GM23338 (cell line): ENCODE data around the gene CGREF1. TPM values are rescaled to one million over a fixed set of nuclear protein-coding genes. Genes with fewer than 3 reads are reported as not detected.

Experiments
- ATAC-seq: fragments of 200-7000 bp; cut with Tn5 transposase; 3 replicates; pipeline ENCODE4 v1.9.1; 2020
- DNase-seq: peaks from one replicate; pipeline ENCODE4 v3.0.0-alpha.2; 2015; ENCODE audit warnings: low spot score
- H2AFZ ChIP-seq: fragments of 200-600 bp; sonication (generic); 2 replicates; pipeline ENCODE4 v1.8.0; 2016; ENCODE audit warnings: antibody characterized with exemption, mild to moderate bottlenecking, moderate library complexity
- H3F3A ChIP-seq: fragments of 200-600 bp; sonication (generic); replicated peaks from 2 replicates; pipeline ENCODE4 v1.8.0; 2017; ENCODE audit warnings: antibody characterized with exemption, mixed run types, low read depth
- H3K27ac ChIP-seq: fragments of 200-600 bp; sonication (generic); 2 replicates; pipeline ENCODE4 v1.6.1; 2016; ENCODE audit warnings: low read depth
- H3K27me3 ChIP-seq: fragments of 200-600 bp; sonication (generic); 2 replicates; pipeline ENCODE4 v1.8.0; 2016; ENCODE audit warnings: mild to moderate bottlenecking, mixed run types, moderate library complexity; ENCODE audit not compliant: insufficient read depth
- H3K36me3 ChIP-seq: fragments of 200-600 bp; sonication (generic); 2 replicates; pipeline ENCODE4 v1.8.0; 2016; ENCODE audit warnings: mild to moderate bottlenecking; ENCODE audit not compliant: insufficient read depth
- H3K4me1 ChIP-seq: fragments of 200-600 bp; sonication (generic); 2 replicates; pipeline ENCODE4 v1.8.0; 2016; ENCODE audit warnings: mild to moderate bottlenecking, moderate library complexity; ENCODE audit not compliant: insufficient read depth
- H3K4me2 ChIP-seq: fragments of 200-600 bp; sonication (generic); 2 replicates; pipeline ENCODE4 v1.7.1; 2017; ENCODE audit warnings: mixed run types
- H3K4me3 ChIP-seq: fragments of 200-600 bp; sonication (generic); 2 replicates; pipeline ENCODE4 v1.6.1; 2016; ENCODE audit warnings: mixed run types
- H3K79me2 ChIP-seq: fragments of 200-600 bp; sonication (generic); replicated peaks from 2 replicates; pipeline ENCODE4 v1.8.0; 2017; ENCODE audit warnings: mild to moderate bottlenecking; ENCODE audit not compliant: insufficient read depth
- H3K9me2 ChIP-seq: fragments of 200-600 bp; sonication (generic); 2 replicates; pipeline ENCODE4 v1.8.0; 2017; ENCODE audit not compliant: insufficient read depth
- H4K20me1 ChIP-seq: fragments of 200-600 bp; sonication (generic); replicated peaks from 2 replicates; pipeline ENCODE4 v1.8.0; 2017; ENCODE audit warnings: mild to moderate bottlenecking; ENCODE audit not compliant: insufficient read depth
- H3K27ac Mint-ChIP-seq: 2 replicates; pipeline ENCODE4 v1.8.0; 2020; ENCODE audit warnings: inconsistent platforms, mild to moderate bottlenecking, moderate library complexity, mixed read lengths
- H3K27me3 Mint-ChIP-seq: 3 replicates; pipeline ENCODE4 v1.8.0; 2022; ENCODE audit warnings: low read depth, mild to moderate bottlenecking, moderate library complexity, mixed read lengths, inconsistent platforms; ENCODE audit not compliant: insufficient read depth, poor library complexity
- H3K36me3 Mint-ChIP-seq: 3 replicates; pipeline ENCODE4 v1.8.0; 2021; ENCODE audit warnings: low read depth, mild to moderate bottlenecking, inconsistent platforms, moderate library complexity, mixed read lengths
- H3K4me1 Mint-ChIP-seq: 3 replicates; pipeline ENCODE4 v1.8.0; 2020; ENCODE audit warnings: mild to moderate bottlenecking, inconsistent platforms, mixed read lengths
- H3K4me3 Mint-ChIP-seq: 3 replicates; pipeline ENCODE4 v1.8.0; 2021; ENCODE audit warnings: moderate library complexity, mild to moderate bottlenecking, inconsistent platforms, mixed read lengths
- H3K9me3 Mint-ChIP-seq: 3 replicates; pipeline ENCODE4 v1.8.0; 2020; ENCODE audit warnings: moderate library complexity, mild to moderate bottlenecking, inconsistent platforms, mixed read lengths
- EZH2 ChIP-seq: fragments of 200-600 bp; sonication (generic); IDR thresholded peaks from one replicate; pipeline ENCODE4 v1.8.0; 2017; ENCODE audit warnings: antibody characterized with exemption, mild to moderate bottlenecking, low read depth; ENCODE audit not compliant: unreplicated experiment
- EZH2phosphoT487 ChIP-seq: fragments of 200-600 bp; sonication (generic); IDR thresholded peaks from one replicate; pipeline ENCODE4 v1.8.1; 2018; ENCODE audit warnings: antibody characterized with exemption; ENCODE audit not compliant: unreplicated experiment
- NANOG ChIP-seq: IDR thresholded peaks from 2 replicates; pipeline ENCODE4 v1.6.1; 2016; ENCODE audit warnings: antibody characterized with exemption, borderline replicate concordance
- ZNF114 ChIP-seq: fragments of 250-450 bp; sonication (Bioruptor Pico); IDR thresholded peaks from 2 replicates; pipeline ENCODE4 v1.5.0; 2020; ENCODE audit warnings: mild to moderate bottlenecking, moderate library complexity
- ZNF331 ChIP-seq: fragments of 250-450 bp; sonication (Bioruptor Pico); IDR thresholded peaks from 2 replicates; pipeline ENCODE4 v1.5.0; 2020; ENCODE audit warnings: low read depth, mild to moderate bottlenecking, moderate library complexity
- ZNF462 ChIP-seq: fragments of 250-450 bp; sonication (Bioruptor Pico); IDR thresholded peaks from 2 replicates; pipeline ENCODE4 v1.5.0; 2020; ENCODE audit warnings: mild to moderate bottlenecking, moderate library complexity
- polyA plus RNA-seq: library from polyadenylated mRNA; unstranded; fragments of >200 nt; fragmentation: Nextera tagmentation; extraction: Ambion mirVana; gene quantifications from 2 replicates; pipeline ENCODE4 v1.2.1, GENCODE V29; 2016
- total RNA-seq: library from RNA; depleted of rRNA; stranded (reverse); fragments of >200 nt; shearing (Covaris generic); gene quantifications from 2 replicates; pipeline ENCODE4 v1.2.3, GENCODE V29; 2014
- TF ChIP-seq, protein P1 (sequence below): IDR thresholded peaks from one replicate; pipeline ENCODE4 v1.6.1; 2018; ENCODE audit warnings: antibody characterized with exemption; ENCODE audit not compliant: unreplicated experiment

CGREF1 gene
- total and polyA plus RNA-seq, 2 experiments from 2014 or later = 4.1 to 4.5 TPM

GRCh38 chr2:27127883-27128667 lies 9.1 kb upstream of the CGREF1 start:
- Histone ChIP-seq H3K79me2 (peaks cover 5% of the 10 kb centered on the region), H3K27me3 (peaks cover 10% of the 10 kb centered on the region), H3K9me2 (no peaks in the 10 kb centered on the region), H3K27ac (no peak overlapping the region), H3K36me3 (no peaks in the 10 kb centered on the region), H2AFZ (no peak overlapping the region), H3F3A (no peaks in the 10 kb centered on the region; the same call in 1 of the 2 replicates), H4K20me1 (peaks cover 4% of the 10 kb centered on the region), H3K4me3 (no peak overlapping the region), H3K4me1 (peaks cover 8% of the 10 kb centered on the region; the same call in 1 of the 2 replicates), H3K4me2 (no peak overlapping the region)
- Mint-ChIP-seq H3K36me3 (peaks cover 19% of the 10 kb centered on the region; the same call in 2 of the 3 replicates), H3K4me3 (no peak overlapping the region), H3K27ac (no peak overlapping the region), H3K27me3 (peaks cover 12% of the 10 kb centered on the region), H3K9me3 (no peaks in the 10 kb centered on the region), H3K4me1 (peaks cover 15% of the 10 kb centered on the region)
- ATAC-seq (no peak), DNase-seq (no peak)
- TF ChIP-seq ZNF114 (no peak), NANOG (no peak), ZNF331 (CRISPR knock-in tag) (no peak), EZH2phosphoT487 (no peak)
- TF ChIP-seq, protein P1, sequence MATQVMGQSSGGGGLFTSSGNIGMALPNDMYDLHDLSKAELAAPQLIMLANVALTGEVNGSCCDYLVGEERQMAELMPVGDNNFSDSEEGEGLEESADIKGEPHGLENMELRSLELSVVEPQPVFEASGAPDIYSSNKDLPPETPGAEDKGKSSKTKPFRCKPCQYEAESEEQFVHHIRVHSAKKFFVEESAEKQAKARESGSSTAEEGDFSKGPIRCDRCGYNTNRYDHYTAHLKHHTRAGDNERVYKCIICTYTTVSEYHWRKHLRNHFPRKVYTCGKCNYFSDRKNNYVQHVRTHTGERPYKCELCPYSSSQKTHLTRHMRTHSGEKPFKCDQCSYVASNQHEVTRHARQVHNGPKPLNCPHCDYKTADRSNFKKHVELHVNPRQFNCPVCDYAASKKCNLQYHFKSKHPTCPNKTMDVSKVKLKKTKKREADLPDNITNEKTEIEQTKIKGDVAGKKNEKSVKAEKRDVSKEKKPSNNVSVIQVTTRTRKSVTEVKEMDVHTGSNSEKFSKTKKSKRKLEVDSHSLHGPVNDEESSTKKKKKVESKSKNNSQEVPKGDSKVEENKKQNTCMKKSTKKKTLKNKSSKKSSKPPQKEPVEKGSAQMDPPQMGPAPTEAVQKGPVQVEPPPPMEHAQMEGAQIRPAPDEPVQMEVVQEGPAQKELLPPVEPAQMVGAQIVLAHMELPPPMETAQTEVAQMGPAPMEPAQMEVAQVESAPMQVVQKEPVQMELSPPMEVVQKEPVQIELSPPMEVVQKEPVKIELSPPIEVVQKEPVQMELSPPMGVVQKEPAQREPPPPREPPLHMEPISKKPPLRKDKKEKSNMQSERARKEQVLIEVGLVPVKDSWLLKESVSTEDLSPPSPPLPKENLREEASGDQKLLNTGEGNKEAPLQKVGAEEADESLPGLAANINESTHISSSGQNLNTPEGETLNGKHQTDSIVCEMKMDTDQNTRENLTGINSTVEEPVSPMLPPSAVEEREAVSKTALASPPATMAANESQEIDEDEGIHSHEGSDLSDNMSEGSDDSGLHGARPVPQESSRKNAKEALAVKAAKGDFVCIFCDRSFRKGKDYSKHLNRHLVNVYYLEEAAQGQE = no peak

DNA sequence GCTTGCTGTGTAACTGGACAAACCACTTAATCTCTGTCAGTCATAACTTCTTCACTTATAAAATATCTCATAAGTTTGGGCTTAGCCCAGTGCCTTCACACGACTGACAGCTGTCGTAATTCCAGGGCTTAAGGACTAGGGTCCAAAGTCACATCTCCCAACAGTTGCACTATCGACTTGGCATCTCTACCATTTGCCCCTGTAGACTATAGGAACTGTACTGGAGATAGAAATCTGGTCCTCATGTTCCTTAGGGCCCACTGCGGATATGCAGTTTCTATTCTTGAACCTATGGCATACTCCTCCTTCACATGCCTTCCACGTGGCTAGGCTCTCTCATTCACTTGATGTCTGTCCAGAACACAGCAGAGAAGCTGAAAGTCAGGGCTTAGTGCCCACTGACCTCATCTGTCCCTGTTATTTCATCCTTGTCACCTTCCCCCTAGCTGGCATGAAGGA lies 7.4 kb upstream of the CGREF1 start:
- H3K9me3 Mint-ChIP-seq = no peaks in the 10 kb centered on the region
- H2AFZ ChIP-seq = no peak overlapping the region
- no peak overlapping the region for H3K4me3 ChIP-seq
- H3K79me2 ChIP-seq = no peaks in the 10 kb centered on the region
- H3F3A ChIP-seq = no peaks in the 10 kb centered on the region; the same call in 1 of the 2 replicates
- no peak for TF ChIP-seq ZNF462 (CRISPR knock-in tag)
- no peak for TF ChIP-seq ZNF114
- TF ChIP-seq EZH2phosphoT487 = no peak
- TF ChIP-seq EZH2 = no peak
- no peaks in the 10 kb centered on the region for H3K9me2 ChIP-seq
- no peak overlapping the region for H3K4me2 ChIP-seq
- H3K27ac ChIP-seq = no peak overlapping the region
- peaks cover 28% of the 10 kb centered on the region for H3K27me3 ChIP-seq
- DNase-seq (no peak), ATAC-seq (no peak)
- no peaks in the 10 kb centered on the region for H3K36me3 ChIP-seq
- peaks cover 11% of the 10 kb centered on the region; the same call in 2 of the 3 replicates for H3K36me3 Mint-ChIP-seq
- H3K4me1 ChIP-seq = peaks cover 9% of the 10 kb centered on the region; the same call in 1 of the 2 replicates
- H3K27me3 Mint-ChIP-seq = peaks cover 26% of the 10 kb centered on the region
- peaks cover 14% of the 10 kb centered on the region for H3K4me1 Mint-ChIP-seq
- no peak overlapping the region for H3K4me3 Mint-ChIP-seq
- no peaks in the 10 kb centered on the region; the same call in 1 of the 2 replicates for H4K20me1 ChIP-seq
- H3K27ac Mint-ChIP-seq = no peak overlapping the region
